Endothelial cell of umbilical vein (primary cell): ENCODE measurements around the gene NCOA6. TPM values are rescaled to one million over a fixed set of nuclear protein-coding genes. Genes with fewer than 3 reads are reported as not detected.

Source experiments
- BruUV-seq: library from RNA; stranded (reverse); fragments of 400-500 nt; replicated peaks from 2 replicates; lab custom pipeline; 2021; lab: Mats Ljungman, UMichigan
- CTCF ChIA-PET: fragments of 300-600, 350-600 bp; sonication (Branson Sonifier 250); formaldehyde crosslinking; loops from one replicate; lab custom pipeline; 2021; ENCODE audit warnings: antibody characterized with exemption, inconsistent platforms; lab: Charles Lee
- POLR2A ChIA-PET: fragments of 300-600, 350-600 bp; sonication (Branson Sonifier 250); formaldehyde crosslinking; loops from one replicate; lab custom pipeline; 2021; ENCODE audit warnings: antibody characterized with exemption, inconsistent platforms; lab: Charles Lee
- DNase-seq: peaks from one replicate; pipeline ENCODE4 v3.0.0-alpha.2; 2011; ENCODE audit warnings: low read depth, low spot score
- FAIRE-seq: peaks from 2 replicates; lab custom pipeline; 2011; peaks lifted over from hg19 to GRCh38; lab: Jason Lieb, UNC
- H2AFZ ChIP-seq: 2 replicates; pipeline ENCODE4 v1.6.0; 2012; ENCODE audit warnings: low read depth, low read length, control low read depth, inconsistent platforms
- H3K27ac ChIP-seq: 2 replicates; pipeline ENCODE4 v1.5.1; 2011; ENCODE audit warnings: low read depth, mild to moderate bottlenecking, control low read depth, low read length, moderate library complexity; ENCODE audit not compliant: insufficient read depth
- H3K27me3 ChIP-seq, 2 experiments: 2 replicates each; pipeline versions ENCODE4 v1.6.0 to v1.6.1; 2011; ENCODE audit warnings: low read length in 2 of 2, mixed read lengths in 1 of 2; ENCODE audit not compliant: control insufficient read depth in 2 of 2, insufficient read depth in 2 of 2
- H3K36me3 ChIP-seq, 2 experiments: 2 replicates in 1 of 2; 3 replicates in 1 of 2; pipeline ENCODE4 v1.5.1; 2011; ENCODE audit warnings: low read length in 2 of 2, mild to moderate bottlenecking in 1 of 2, moderate library complexity in 1 of 2; ENCODE audit not compliant: control insufficient read depth in 2 of 2, insufficient read depth in 2 of 2; ENCODE audit errors: extremely low read depth in 1 of 2
- H3K4me1 ChIP-seq: 3 replicates; pipeline ENCODE4 v1.5.1; 2011; ENCODE audit warnings: mild to moderate bottlenecking, low read length; ENCODE audit not compliant: control insufficient read depth, insufficient read depth; ENCODE audit errors: extremely low read depth
- H3K4me2 ChIP-seq: 2 replicates; pipeline ENCODE4 v1.6.1; 2011; ENCODE audit warnings: low read length, control low read depth, mixed read lengths; ENCODE audit not compliant: insufficient read depth
- H3K4me3 ChIP-seq, 3 experiments: fragments of 200-600 bp in 1 of 3; sonication (generic), shearing (Covaris generic) in 1 of 3; replicated peaks in 1 of 3; 2 replicates each; pipeline ENCODE4 v1.5.1; 2011 to 2016; ENCODE audit warnings: control low read depth in 3 of 3, low read length in 3 of 3, mild to moderate bottlenecking in 2 of 3, inconsistent platforms in 1 of 3, low read depth in 1 of 3, moderate library complexity in 1 of 3; ENCODE audit not compliant: insufficient read depth in 1 of 3
- H3K79me2 ChIP-seq: 2 replicates; pipeline ENCODE4 v1.6.0; 2012; ENCODE audit warnings: low read length, inconsistent platforms; ENCODE audit not compliant: control insufficient read depth, insufficient read depth
- H3K9ac ChIP-seq: replicated peaks from 2 replicates; pipeline ENCODE3; 2011; ENCODE audit warnings: low read length, control low read depth; ENCODE audit not compliant: insufficient read depth; ENCODE audit errors: extremely low read depth
- H3K9me1 ChIP-seq: replicated peaks from 3 replicates; pipeline ENCODE4 v1.6.0; 2011; ENCODE audit warnings: mild to moderate bottlenecking, low read length; ENCODE audit not compliant: control insufficient read depth, insufficient read depth; ENCODE audit errors: extremely low read depth
- H3K9me3 ChIP-seq: replicated peaks from 2 replicates; pipeline ENCODE4 v1.5.1; 2012; ENCODE audit warnings: low read length, inconsistent platforms; ENCODE audit not compliant: control insufficient read depth, insufficient read depth
- H4K20me1 ChIP-seq: replicated peaks from 2 replicates; pipeline ENCODE3; 2011; ENCODE audit warnings: mild to moderate bottlenecking, low read length; ENCODE audit not compliant: control insufficient read depth, insufficient read depth; ENCODE audit errors: extremely low read depth
- CTCF ChIP-seq, 2 donors: IDR thresholded peaks; 1 replicate in 1 of 2; 2 replicates in 1 of 2; pipeline ENCODE4 v1.5.1; 2011; ENCODE audit warnings: low read length in 2 of 2, mild to moderate bottlenecking in 2 of 2, moderate library complexity in 2 of 2, control low read depth in 1 of 2, inconsistent platforms in 1 of 2, low read depth in 1 of 2; ENCODE audit not compliant: insufficient read depth in 1 of 2; ENCODE audit errors: extremely low read depth in 1 of 2
- EZH2 ChIP-seq: IDR thresholded peaks from 2 replicates; pipeline ENCODE4 v1.6.1; 2012; ENCODE audit warnings: borderline replicate concordance, low read depth, mild to moderate bottlenecking, moderate library complexity, low read length, inconsistent platforms; ENCODE audit not compliant: severe bottlenecking
- FOS ChIP-seq: IDR thresholded peaks from 2 replicates; pipeline ENCODE4 v1.6.1; 2011; ENCODE audit warnings: mild to moderate bottlenecking, low read length, moderate library complexity, borderline replicate concordance; ENCODE audit not compliant: insufficient read depth
- GATA2 ChIP-seq: IDR thresholded peaks from 2 replicates; pipeline ENCODE4 v1.7.0; 2011; ENCODE audit warnings: low read depth, mild to moderate bottlenecking, moderate library complexity, mixed read lengths, low read length; ENCODE audit not compliant: insufficient read length, insufficient read depth
- JUN ChIP-seq: IDR thresholded peaks from 2 replicates; pipeline ENCODE4 v1.6.1; 2011; ENCODE audit warnings: borderline replicate concordance, low read depth; ENCODE audit not compliant: insufficient read length, insufficient read depth
- MAX ChIP-seq: IDR thresholded peaks from 2 replicates; pipeline ENCODE4 v1.6.1; 2011; ENCODE audit not compliant: insufficient read depth, insufficient read length
- MYC ChIP-seq: IDR thresholded peaks from one replicate; pipeline ENCODE4 v1.6.1; 2011; ENCODE audit warnings: mild to moderate bottlenecking, low read depth, low read length
- POLR2A ChIP-seq: IDR thresholded peaks from 2 replicates; pipeline ENCODE4 v1.6.1; 2012; ENCODE audit warnings: low read depth, mild to moderate bottlenecking, control low read depth, low read length
- POLR2AphosphoS5 ChIP-seq: IDR thresholded peaks from 2 replicates; pipeline ENCODE4 v1.6.1; 2012; ENCODE audit warnings: low read depth, mild to moderate bottlenecking, control low read depth, low read length, moderate library complexity; ENCODE audit not compliant: insufficient read depth
- dilution Hi-C: fragments of 300-500 bp; cut with MboI; formaldehyde crosslinking; loops from one replicate; pipeline ENCODE4 v1.15.0; 2019; ENCODE audit warnings: low sequenced_read_pairs; ENCODE audit not compliant: extremely low pct_ligation_motif_present
- intact Hi-C: fragments of 100-400 bp; cut with micrococcal nuclease; formaldehyde crosslinking; loops from one replicate; pipeline ENCODE4 v1.10.0; 2022
- polyA plus RNA-seq, 4 experiments: library from polyadenylated mRNA; depleted of rRNA in 3 of 4; stranded (reverse) in 3 of 4; unstranded in 1 of 4; fragments of >200 nt; gene quantifications; 2 replicates each; pipeline versions ENCODE4 v1.2.1 to v1.2.3, GENCODE V29; 2011 to 2012; ENCODE audit warnings: missing spikeins in 1 of 4
- total RNA-seq: library from RNA; stranded (reverse); gene quantifications from 2 replicates; pipeline ENCODE4 v1.2.3, GENCODE V29; 2021

The NCOA6 gene
- total and polyA plus RNA-seq, 2 donors (not counting 3 experiments of a cell fraction or from before 2014, with no cell fraction given): 16.9 to 26.7 TPM

- POLR2A ChIA-PET: interaction anchor here (1.6 to 1.8 kb wide), 2 partner anchors 122 to 145 kb away, joined by 4 read pairs; partner anchors contain the start of gene MAP1LC3A
- no peaks in the 10 kb centered on the region for H3K9me1 ChIP-seq
- no peaks in the 10 kb centered on the region for H3K27me3 ChIP-seq
- H3K4me1 ChIP-seq: peaks cover 11% of the 10 kb centered on the region
- H3K9ac ChIP-seq: no peak overlapping the region
- H2AFZ ChIP-seq: no peak overlapping the region
- H3K36me3 ChIP-seq: no peaks in the 10 kb centered on the region
- DNase-seq: no peak
- H3K79me2 ChIP-seq: no peaks in the 10 kb centered on the region
- peak overlapping the region in 1 of 3 experiments; percentile 75 for H3K4me3 ChIP-seq
- TF ChIP-seq CTCF (IDR thresholded peaks at IDR 0.05; ENCODE audit: extremely low read depth in 1 of 2, insufficient read depth in 1 of 2, low read depth in 1 of 2, low read length in 2 of 2) (no peak), POLR2A (no peak), EZH2 (no peak), GATA2 (no peak), MAX (no peak), POLR2AphosphoS5 (no peak), JUN (no peak), MYC (no peak), FOS (no peak)
- FAIRE-seq: no peak
- peak overlapping the region; percentile 82 for H3K4me2 ChIP-seq
- BruUV-seq: no TSS peak
- intact Hi-C loops (no loop called here), dilution Hi-C loops (no loop called here)
- CTCF ChIA-PET: interaction anchor here (1.1 to 2.3 kb wide), 6 partner anchors 10 to 144 kb away, joined by 3 to 13 read pairs (median 7); partner anchors contain the start of genes MAP1LC3A and PIGU
- H4K20me1 ChIP-seq: no peaks in the 10 kb centered on the region
- H3K27ac ChIP-seq: no peak overlapping the region
- no peaks in the 10 kb centered on the region for H3K9me3 ChIP-seq
These were observed 122.4 kb downstream of the NCOA6 start for GRCh38 chr20:34703061-34703423.
